Measurements from ENCODE around the gene POLE2.
"Not testable (repeated sequence)": the region's sequence is repeated elsewhere in the genome, so short reads cannot be mapped to it uniquely, and the experiment has no call there.

POLE2 gene

DNA sequence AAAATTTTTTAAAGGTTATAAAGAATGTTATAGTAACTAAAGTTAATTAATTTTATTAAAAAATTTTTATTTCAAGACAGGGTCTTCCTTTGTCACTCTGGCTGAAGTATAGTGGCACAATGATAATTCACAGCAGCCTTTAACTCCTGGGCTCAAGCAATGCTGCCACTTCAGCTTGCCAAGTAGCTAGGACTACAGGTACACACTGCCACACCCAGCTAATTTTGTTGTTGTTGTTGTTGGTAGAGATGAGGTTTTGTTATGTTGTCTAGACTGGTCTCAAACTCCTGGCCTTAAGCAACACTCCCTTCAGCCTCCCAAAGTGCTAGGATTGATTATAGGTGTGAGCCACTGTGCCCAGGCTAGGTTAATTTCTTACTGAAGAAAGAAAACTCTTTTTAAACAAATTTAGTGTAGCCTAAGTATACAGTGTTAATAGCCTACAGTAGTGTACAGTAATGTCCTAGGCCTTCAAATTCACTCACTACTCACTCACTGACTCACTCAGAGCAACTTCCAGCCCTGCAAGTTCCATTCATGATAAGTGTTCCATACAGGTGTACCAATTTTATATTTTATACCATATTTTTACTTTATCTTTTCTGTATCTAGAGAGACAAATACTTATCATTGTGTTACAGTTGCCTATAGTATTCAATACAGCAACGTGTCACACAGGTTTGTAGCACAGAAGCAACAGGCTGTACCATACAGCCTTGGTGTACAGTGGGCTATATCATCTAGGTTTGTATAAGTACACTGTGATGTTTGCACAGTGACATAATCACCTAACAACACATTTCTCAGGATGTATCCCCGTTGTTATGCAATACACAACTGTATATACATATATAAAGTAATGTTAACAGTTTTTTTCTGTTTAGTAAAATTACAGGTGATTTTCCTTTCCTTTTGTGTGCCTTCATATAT, 28.2 kb downstream of the POLE2 start:
- no peak for DNase-seq (ENCODE audit: low read depth)

DNA sequence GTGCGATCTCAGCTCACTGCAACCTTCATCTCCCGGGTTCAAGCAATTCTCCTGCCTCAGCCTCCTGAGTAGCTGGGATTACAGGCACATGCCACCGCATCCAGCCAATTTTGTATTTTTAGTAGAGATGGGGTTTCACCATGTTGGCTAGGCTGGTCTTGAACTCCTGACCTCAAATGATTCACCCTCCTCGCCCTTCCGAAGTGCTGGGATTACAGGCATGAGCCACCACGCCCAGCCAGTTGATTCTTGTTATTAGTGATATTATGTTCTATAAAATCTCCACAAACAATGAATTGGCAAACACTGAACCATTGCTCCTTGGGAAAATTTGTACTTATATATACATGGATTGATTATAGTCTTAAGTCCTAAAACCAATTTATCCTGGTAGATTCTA, 30.5 kb downstream of the POLE2 start:
- DNase-seq (ENCODE audit: low read depth): not testable (repeated sequence)

DNA sequence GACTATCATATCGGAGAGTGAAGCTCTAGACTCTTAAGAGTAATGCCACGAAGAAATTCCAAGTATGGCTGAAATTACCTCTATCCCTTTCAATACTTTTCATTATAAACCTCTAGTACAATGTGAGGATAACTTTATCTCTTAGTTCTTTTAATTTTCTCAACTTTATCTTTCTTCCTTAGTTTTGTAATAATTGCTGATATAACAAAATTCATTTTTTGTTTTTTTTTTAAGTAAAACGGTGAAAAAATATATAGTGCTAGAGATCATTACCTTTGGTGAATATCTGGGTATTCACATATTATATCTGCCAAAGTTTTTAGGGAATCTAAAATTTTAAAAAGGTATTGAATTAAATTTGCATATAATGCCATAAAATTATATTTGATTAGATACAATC, 33.5 kb downstream of the POLE2 start:
- DNase-seq (ENCODE audit: low read depth): no peak

DNA sequence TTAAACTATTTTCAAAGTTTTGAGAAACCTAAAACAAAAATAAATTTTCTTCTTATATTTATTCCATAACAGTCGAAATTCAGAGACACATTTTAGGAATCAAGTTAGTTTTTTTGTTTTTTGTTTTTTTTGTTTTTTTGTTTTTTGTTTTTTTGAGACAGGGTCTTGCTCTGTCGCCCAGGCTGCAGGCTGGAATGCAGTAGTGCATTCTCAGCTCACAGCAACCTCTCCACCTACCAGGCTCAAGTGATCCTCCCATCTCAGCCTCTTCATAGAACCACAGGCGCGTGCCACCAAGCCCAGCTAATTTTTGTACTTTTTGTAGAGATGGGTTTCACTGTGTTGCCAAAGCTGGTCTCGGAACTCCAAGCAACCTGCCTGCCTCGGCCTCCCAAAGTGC, 34.5 kb downstream of the POLE2 start:
- DNase-seq (ENCODE audit: low read depth): no peak

DNA sequence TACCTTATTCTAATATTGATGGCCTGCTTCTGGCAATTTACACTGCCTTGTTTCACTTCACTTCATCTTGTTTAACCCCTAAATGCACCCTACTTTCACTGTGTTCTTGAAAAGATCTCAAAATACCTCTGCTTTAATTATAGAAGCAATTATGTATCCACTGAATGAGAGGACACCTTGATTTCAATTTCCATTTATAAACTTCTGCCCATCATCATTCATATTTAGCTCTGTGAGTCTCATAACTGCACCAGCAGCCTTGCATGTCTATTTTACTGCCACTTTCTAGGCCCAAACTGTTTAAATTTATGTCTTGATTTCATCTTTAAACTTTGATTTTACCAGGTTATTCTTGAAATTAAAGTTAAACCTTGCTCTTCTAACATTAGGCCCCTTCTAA, 45.9 kb downstream of the POLE2 start:
- DNase-seq (ENCODE audit: low read depth): no peak

DNA sequence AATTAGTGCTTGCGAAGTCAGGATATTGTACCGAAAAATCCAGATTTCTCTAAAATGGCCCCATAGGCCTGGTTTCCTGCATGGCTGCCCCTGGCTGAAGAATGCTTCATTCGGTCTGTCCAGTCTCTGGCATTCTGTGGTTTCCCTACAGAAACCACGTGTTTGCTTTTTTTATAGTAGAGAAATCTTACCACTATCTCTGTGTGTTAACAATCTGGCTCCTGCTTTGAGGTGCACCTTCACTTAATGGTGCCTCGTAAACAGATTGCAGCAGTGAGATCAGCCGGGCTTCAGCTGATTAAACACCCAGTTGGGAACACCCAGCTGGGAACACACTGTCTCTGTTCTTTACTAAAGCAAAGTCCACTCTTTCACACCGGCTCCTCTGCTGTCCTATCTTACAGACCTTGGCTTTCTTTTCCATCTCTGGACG, 46.3 kb downstream of the POLE2 start:
- peak; percentile 60 for DNase-seq (ENCODE audit: low read depth)

DNA sequence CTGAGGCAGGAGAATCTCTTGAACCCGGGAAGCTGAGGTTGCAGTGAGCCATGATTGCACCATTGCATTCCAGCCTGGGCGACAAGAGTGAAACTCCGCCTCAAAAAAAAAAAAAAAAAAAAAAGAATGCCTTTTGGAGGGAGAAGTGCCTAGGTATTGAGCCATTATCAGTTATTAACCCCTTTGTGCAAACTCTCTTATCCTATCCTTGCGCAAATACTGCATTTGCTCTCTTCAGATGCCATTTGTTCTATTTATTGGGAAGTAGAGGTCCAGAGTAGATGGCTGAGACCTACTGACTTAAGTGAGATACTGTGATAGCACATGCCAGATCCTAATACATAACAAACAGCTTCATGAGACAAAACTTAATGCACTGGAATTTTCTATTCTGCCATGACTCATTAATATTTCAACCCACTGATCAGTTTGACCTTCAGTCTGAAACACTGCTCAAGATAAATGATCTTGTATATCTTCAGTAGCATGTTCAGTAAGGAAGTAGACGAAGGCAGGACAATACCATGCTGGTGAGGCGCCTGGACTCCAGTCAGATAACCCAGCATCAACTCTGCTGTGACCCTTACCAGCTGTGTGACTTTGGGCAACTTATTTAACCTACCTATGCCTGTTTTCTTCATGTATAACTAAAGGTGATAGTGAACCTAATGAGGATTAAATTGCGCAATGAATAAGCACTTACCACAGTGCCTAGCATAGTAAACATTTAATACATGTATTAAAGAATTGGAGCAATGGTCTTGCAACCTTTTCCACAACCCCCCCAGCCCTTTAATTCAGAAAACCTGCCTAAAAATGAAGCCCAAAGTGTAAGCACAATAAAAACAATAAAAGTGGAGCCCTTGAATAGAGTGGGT, 47.2 kb downstream of the POLE2 start:
- no peak for DNase-seq (ENCODE audit: low read depth)

DNA sequence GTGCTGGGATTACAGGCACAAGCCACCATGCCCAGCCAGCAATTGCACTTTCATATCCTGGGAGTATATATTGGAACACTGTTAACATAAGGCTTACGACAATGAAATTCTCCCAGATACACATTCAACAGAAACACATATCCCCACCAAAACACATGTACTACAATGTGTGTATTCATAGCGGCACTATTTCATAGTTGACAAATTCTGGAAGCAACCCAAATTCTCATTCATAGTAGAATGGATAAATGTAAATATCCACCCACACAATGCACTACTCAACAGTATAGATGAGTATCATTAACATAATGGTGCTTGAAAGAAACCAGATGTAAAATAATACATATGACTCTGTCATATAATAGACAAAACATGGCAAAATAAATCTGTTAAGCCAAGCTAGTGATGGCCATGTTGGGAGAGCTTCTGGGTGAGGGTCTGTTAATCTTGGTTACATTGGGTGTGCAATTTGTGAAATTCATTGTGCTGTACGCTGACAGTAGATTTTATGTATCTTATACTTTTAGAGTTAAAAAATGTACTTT, 50.4 kb downstream of the POLE2 start:
- no peak for DNase-seq (ENCODE audit: low read depth)

DNA sequence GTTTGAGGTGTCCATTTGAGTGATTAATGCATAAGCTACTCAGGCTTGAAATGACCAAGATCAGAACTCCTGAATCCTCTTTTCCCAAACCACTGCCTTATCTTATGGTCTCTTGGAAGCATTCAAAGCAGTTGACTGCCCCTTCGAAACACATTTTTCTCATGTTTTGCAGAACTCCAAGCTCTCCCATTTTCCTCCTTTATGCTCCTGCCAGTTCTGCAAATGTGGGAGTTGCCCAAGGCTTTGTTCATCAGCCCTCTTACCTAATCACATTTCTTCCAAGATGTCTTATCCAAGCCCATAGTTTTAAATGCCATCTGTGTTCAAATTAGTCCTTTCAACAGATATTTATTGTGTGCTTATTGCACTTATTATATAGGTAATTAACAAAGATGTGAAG, 51.1 kb downstream of the POLE2 start:
- no peak for DNase-seq (ENCODE audit: low read depth)

DNA sequence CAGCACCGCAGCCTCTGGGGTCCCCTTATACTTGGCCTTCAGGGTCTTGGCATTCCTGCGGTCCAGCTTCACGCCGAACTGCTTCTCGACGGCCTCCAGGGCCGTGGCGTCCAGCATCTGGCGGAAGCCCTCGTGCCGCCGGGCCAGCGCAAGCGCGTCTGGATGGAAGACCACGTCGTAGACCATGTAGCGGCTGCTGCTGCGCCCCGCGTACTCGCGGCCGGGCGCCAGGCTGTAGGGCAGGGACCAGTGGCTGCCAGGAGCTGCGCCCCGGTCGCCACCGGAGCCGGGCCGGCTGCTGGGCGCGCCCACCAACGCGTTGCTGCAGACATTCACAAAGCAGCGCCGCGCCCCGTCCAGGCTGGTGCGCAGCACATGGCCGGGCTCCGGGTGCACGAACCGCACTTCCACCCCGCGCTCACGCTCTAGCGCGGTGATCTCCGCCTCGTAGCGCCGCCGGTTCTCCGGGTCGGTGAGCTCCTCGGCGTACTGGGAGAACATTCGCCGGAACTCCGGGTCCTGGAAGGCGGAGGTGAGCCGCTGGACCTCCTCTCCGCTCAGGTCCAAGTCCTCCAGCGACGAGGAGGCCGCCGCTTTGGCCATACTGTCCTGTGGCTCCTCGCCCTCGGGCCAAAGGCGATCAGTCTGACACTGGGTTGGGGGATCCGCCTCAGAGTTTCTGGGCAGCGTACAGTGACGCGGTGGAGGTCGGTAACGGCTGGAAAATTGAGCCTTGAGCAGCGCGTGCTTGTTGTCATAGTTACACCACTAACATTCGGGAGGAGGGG, 53.3 kb downstream of the POLE2 start, which contains the start of gene DNAAF2:
Gene DNAAF2, minus strand, starts transcription at position 698 of the 788 bp plus-strand sequence. Its CDS starts 95 bp downstream, at position 603.
- peak; percentile 79 for DNase-seq (ENCODE audit: low read depth)

DNA sequence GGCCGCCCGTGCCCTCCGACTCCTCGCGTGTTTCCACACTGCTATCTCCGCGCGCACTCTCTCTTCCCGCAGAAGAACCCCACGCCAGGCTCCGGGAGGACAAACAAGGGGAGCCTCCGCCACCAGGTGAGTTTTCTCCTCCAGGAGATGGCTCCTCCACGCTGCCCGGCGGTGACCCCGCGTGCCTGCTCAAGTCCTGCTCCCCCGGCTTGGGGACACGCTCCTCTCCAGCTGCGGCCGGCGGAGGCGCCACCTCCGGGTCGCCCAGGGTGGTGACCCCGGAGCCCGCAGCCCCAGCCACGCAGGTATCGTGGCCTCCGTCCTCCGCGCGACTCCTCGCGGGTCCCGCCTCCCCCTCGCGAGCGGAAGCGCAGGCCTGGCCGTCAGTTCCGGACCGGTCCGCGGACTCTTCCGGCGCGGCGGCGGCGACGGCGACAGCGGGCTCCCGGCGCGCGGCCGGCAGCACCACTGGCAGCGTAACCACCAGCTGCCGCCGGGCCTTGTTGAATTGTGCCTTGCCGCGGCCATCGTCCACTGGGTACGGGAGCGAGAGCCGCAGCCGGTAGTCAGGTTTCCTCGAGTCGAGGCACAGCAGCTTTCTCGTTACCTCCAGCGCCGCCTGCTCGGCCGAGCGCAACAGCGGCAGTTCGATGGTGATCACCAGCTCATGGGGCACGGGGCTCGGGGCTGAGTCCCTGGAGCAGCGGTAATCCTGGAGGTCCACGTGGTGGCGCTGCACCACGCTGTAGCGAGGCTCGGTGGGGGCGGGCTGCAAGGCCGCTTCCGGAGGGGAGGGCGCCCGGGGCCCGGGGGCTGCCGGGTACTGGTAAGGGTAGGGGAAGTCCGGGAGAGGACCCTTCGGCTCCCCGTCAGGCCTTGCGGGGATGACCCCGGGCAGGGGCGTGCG, 54.1 kb downstream of the POLE2 start:
- peak; percentile 94 for DNase-seq (ENCODE audit: low read depth)

DNA sequence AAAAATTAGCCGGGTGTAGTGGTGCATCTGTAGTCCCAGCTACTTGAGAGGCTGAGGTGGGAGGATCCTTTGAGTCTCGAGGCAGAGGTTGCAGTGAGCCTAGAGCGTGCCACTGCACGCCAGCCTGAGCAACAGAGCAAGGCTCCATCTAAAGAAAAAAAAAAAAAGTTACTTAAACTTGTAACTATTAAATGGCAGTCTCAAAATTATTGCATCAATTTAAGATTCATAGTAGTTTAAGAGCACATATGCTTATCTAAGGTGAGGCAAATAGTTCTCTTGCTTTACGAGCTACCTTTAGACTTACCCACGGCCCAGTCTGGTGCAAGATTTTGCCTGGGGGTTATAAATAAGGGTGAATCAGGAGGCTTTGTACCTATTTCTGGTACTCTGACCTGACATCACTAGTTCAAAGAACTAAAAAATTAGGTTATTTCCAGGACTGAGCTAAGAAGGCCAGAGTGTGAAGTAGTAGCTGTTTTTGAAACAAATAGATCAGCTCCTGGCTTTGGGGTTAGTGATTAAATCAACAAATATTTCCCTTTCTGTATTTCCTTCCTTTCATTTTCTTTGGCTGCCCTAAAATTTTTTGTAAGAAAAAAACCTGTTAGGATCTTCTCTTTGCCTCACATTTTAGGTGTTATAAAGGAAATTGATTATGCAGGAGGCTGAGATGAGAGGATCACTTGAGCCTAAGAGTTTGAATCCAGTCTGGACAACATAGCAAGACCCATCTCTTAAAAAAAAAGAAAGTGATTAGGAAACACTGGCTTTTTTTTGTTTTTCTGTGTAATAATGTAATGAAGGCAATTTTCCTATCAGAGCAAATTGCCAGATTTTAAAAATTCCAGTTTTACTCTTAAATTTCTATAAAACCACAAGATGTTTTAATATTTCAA, 63.8 kb downstream of the POLE2 start:
- DNase-seq (ENCODE audit: low read depth): no peak

DNA sequence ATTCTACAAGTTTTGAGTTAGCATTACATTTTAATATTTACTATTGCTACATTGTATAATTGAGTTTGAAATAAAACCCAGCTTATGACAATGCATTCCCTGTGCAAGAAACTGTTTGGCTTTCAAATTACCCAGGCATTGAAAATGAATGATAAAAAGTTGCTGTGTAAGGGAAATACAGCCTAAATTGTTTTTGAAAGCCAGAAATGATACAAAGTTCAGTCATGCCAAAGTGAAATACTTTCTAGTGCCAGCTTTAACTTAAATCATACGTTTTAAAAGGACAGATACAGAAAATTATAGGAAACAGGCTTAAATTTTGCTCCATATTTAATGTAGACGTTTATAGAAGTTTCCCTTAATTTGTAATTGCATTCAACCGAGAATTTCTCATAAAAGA, 64.6 kb downstream of the POLE2 start:
- no peak for DNase-seq (ENCODE audit: low read depth)

DNA sequence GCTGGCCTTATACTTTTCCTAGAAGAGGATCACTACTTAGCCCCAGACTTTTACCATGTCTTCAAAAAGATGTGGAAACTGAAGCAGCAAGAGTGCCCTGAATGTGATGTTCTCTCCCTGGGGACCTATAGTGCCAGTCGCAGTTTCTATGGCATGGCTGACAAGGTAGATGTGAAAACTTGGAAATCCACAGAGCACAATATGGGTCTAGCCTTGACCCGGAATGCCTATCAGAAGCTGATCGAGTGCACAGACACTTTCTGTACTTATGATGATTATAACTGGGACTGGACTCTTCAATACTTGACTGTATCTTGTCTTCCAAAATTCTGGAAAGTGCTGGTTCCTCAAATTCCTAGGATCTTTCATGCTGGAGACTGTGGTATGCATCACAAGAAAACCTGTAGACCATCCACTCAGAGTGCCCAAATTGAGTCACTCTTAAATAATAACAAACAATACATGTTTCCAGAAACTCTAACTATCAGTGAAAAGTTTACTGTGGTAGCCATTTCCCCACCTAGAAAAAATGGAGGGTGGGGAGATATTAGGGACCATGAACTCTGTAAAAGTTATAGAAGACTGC, 65.9 kb downstream of the POLE2 start:
- peak; percentile 31 for DNase-seq (ENCODE audit: low read depth)

DNA sequence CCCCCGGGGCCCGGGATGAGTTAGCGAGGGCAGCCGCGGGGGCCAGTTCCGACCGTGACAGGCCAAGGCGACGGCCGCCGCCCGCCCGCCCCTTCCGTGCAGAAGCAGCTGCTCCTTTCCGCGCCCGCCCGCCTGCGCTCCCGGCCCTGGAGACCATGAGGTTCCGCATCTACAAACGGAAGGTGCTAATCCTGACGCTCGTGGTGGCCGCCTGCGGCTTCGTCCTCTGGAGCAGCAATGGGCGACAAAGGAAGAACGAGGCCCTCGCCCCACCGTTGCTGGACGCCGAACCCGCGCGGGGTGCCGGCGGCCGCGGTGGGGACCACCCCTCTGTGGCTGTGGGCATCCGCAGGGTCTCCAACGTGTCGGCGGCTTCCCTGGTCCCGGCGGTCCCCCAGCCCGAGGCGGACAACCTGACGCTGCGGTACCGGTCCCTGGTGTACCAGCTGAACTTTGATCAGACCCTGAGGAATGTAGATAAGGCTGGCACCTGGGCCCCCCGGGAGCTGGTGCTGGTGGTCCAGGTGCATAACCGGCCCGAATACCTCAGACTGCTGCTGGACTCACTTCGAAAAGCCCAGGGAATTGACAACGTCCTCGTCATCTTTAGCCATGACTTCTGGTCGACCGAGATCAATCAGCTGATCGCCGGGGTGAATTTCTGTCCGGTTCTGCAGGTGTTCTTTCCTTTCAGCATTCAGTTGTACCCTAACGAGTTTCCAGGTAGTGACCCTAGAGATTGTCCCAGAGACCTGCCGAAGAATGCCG, 66.7 kb downstream of the POLE2 start:
- peak; percentile 63 for DNase-seq (ENCODE audit: low read depth)

DNA sequence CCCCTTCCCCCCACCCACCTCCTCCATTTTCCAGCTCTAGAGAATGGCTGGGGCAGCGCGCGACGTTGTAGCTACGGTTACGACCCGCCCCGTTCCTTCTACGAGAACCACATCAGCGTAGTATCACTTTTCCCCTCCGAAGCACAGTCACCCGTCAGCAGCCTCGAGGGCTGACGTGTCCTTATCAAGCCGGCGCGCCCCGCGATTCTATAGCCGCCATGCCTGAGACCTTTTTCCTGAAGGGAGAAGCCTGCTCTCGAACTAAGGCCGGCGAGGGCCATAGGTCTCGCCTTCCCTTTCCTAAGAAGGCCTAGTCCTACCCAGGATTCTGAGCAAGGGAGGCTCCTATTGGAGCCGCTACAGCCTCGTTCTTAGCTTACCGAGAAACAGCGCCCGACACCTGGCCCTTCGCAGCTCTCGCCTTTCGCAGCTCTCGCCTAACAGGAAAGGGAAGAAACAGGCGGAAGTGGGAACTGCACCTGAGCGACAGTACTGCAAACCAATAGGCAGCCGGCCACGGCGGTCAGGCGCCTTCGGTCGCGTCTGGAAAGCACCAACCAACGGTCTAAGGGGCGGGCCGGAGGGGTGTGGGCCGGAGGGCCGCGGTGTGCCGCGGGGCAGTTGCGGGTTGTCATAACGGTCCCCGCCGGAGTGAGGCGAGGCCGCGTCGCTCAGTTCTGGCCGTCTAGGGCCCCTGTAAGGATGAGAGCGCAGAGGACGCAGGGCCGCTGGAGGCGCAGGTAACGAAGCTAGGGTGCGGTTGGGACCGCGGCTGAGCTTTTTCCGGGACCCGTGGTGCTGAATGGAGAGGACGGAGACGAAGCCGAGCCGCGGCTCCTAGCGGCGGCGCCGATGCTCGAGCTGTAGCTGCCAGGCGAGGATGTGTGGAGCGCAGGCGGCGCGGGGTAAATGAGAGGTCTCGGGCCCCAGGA, 67.6 kb downstream of the POLE2 start, which contains the start of the genes MGAT2 and RPL36AL:
Gene MGAT2, plus strand, starts transcription at position 618 of the 932 bp plus-strand sequence. CDS start 470 bp downstream, outside the sequence.
Gene RPL36AL, minus strand, starts transcription at position 445 of the 932 bp plus-strand sequence. CDS start 1,522 bp downstream, outside the sequence.
- peak; percentile 98 for DNase-seq (ENCODE audit: low read depth)

DNA sequence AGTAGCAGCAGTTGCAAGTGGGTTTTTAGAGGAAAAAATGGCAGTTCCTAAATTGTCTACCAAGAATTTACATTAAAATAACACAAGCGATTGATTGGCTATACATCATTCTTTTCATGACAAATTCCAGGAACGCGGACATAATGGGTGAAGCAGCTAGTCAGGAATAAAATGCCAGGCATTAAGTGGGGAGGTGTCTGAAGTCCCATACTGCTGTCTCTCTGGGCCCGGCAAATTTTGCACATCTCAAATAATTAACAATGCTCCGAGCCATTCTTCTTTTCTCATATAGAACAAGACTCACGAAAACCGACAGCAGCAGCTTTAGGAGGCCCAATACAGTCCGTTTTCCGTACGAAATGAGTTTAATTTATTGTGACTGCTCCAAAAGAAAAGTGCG, 68.3 kb downstream of the POLE2 start:
- no peak for DNase-seq (ENCODE audit: low read depth)

All from EH (cell line).